Upper lobe of left lung (tissue), 6 donors: ENCODE data around the gene SEZ6L. TPM values are rescaled to one million over a fixed set of nuclear protein-coding genes. Genes with fewer than 3 reads are reported as not detected.

Experiments
- ATAC-seq, 2 donors: fragments of 200-7000 bp; cut with Tn5 transposase; one replicate each; pipeline ENCODE4 v1.9.1; 2022; ENCODE audit warnings: mild to moderate bottlenecking in 2 of 2, moderate library complexity in 2 of 2; ENCODE audit not compliant: low FRiP score in 2 of 2
- DNase-seq, 2 donors: peaks; one replicate each; pipeline ENCODE4 v3.0.0-alpha.2; 2019 to 2020
- H3K27ac ChIP-seq, 4 donors: fragments of 200-600 bp; sonication (generic); one replicate each; pipeline ENCODE4 v1.5.1; 2016 to 2019
- H3K27me3 ChIP-seq, 4 donors: fragments of 200-600 bp; sonication (generic); one replicate each; pipeline ENCODE4 v1.5.1; 2017 to 2019
- H3K36me3 ChIP-seq, 4 donors: fragments of 200-600 bp; sonication (generic); one replicate each; pipeline ENCODE4 v1.5.1; 2016 to 2019
- H3K4me1 ChIP-seq, 4 donors: fragments of 200-600 bp; sonication (generic); one replicate each; pipeline ENCODE4 v1.5.1; 2018 to 2019
- H3K4me3 ChIP-seq, 4 donors: fragments of 200-600 bp; sonication (generic); one replicate each; pipeline ENCODE4 v1.5.1; 2017 to 2019; ENCODE audit warnings: mild to moderate bottlenecking in 2 of 4, moderate library complexity in 1 of 4
- H3K9me3 ChIP-seq, 4 donors: fragments of 200-600 bp; sonication (generic); one replicate each; pipeline ENCODE4 v1.5.1; 2018 to 2019
- EP300 ChIP-seq, 4 donors: sonication (generic); formaldehyde crosslinking; IDR thresholded peaks; one replicate each; pipeline ENCODE4 v1.5.1; 2017; ENCODE audit warnings: antibody characterized with exemption in 4 of 4, control low read depth in 2 of 4
- POLR2A ChIP-seq, 4 donors: fragments of 450-650 bp; IDR thresholded peaks; one replicate each; pipeline ENCODE4 v1.5.1; 2016 to 2017; ENCODE audit warnings: antibody characterized with exemption in 4 of 4, mild to moderate bottlenecking in 2 of 4
- POLR2AphosphoS5 ChIP-seq, 2 donors: sonication (generic); formaldehyde crosslinking; IDR thresholded peaks; one replicate each; pipeline ENCODE4 v1.5.1; 2017; ENCODE audit warnings: antibody characterized with exemption in 2 of 2
- WGBS, 2 donors: methylation state at CpG; one replicate each; pipeline ENCODE4 v1.1.5; 2017 to 2018; 5-methylcytosine and 5-hydroxymethylcytosine counted together
- total RNA-seq, 6 donors: library from RNA; depleted of rRNA in 4 of 6; stranded (reverse); fragments of >200 nt in 4 of 6; gene quantifications; one replicate each; pipeline versions ENCODE4 v1.1.0 to v1.2.1, GENCODE V29; 2016 to 2021
- TF ChIP-seq, protein P1 (sequence below), 6 experiments: fragments of 450-650 bp in 4 of 6; fragments of 200-600 bp in 2 of 6; sonication (generic) in 2 of 6; IDR thresholded peaks; one replicate each; pipeline ENCODE4 v1.5.1; 2016 to 2019; ENCODE audit warnings: antibody characterized with exemption in 6 of 6
- donor health status: DM: no; HTN: no; CAD: no; lungs with moderate emphysema.
- donor health status: DM: no; HTN: yes; CAD: no; lungs with severe emphysema.

SEZ6L gene
- total RNA-seq, 6 donors from 2014 or later = 0.06 to 1.2 (median 0.24) TPM; not detected in 3

DNA sequence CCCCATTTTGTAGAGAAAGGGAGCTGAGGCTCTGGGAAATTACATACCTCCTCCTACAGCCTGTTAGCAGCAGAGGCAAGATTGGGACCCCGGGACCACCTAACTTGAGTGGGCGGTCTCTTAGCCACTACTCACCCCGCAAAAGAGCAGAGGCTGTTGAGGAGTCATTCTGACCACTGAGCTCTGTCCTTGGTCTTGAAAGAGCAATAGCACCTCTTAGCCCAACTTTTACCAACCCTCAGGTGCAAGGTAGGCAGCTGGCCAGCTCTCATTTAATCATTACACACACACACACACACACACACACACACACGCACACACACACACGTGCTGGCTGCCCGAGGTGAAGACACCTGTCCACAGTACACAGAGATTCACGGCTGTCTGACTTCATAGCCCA is 144.0 kb downstream of the SEZ6L start:
- TF ChIP-seq POLR2A (IDR thresholded peaks at IDR 0.05) = no peak
- TF ChIP-seq, protein P1, sequence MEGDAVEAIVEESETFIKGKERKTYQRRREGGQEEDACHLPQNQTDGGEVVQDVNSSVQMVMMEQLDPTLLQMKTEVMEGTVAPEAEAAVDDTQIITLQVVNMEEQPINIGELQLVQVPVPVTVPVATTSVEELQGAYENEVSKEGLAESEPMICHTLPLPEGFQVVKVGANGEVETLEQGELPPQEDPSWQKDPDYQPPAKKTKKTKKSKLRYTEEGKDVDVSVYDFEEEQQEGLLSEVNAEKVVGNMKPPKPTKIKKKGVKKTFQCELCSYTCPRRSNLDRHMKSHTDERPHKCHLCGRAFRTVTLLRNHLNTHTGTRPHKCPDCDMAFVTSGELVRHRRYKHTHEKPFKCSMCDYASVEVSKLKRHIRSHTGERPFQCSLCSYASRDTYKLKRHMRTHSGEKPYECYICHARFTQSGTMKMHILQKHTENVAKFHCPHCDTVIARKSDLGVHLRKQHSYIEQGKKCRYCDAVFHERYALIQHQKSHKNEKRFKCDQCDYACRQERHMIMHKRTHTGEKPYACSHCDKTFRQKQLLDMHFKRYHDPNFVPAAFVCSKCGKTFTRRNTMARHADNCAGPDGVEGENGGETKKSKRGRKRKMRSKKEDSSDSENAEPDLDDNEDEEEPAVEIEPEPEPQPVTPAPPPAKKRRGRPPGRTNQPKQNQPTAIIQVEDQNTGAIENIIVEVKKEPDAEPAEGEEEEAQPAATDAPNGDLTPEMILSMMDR (IDR thresholded peaks at IDR 0.05) = no peak
- no peak for TF ChIP-seq EP300 (IDR thresholded peaks at IDR 0.05)
- TF ChIP-seq POLR2AphosphoS5 (IDR thresholded peaks at IDR 0.05) = no peak
- H3K27me3 ChIP-seq = no peaks in the 10 kb centered on the region
- no peak for ATAC-seq
- H3K4me1 ChIP-seq = no peaks in the 10 kb centered on the region
- no peak overlapping the region for H3K4me3 ChIP-seq
- no peak for DNase-seq
- H3K27ac ChIP-seq = no peak overlapping the region
- no peaks in the 10 kb centered on the region for H3K9me3 ChIP-seq
- no peaks in the 10 kb centered on the region for H3K36me3 ChIP-seq
- 56 to 66% methylated on average over 6 to 7 of the region's 7 CpGs for WGBS, 2 donors

DNA sequence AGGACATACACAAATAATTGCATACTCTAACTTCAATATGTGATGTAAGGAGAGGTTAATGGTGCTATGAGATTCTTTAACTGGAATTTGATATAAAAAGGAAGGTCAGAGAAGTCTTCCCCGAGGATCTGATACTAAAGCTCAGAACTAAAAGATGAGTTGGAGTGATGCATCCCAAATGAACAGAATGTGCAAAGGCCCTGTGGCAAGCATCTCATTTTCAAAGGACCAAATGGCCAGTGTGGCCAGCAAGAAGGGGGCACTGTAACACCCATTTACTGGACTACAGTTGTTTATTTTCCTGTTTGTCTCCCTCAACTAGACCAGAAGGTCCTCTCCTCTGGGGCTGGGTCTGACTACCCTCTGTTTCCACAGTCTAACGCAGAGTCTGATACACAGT is 144.9 kb downstream of the SEZ6L start:
- WGBS, 2 donors = 83 to 88% methylated on average over 2 of the region's 2 CpGs
- H3K27me3 ChIP-seq = no peaks in the 10 kb centered on the region
- TF ChIP-seq POLR2AphosphoS5 (IDR thresholded peaks at IDR 0.05) (no peak), EP300 (IDR thresholded peaks at IDR 0.05) (no peak), POLR2A (IDR thresholded peaks at IDR 0.05) (no peak)
- TF ChIP-seq, protein P1 (IDR thresholded peaks at IDR 0.05) = no peak
- no peak overlapping the region for H3K27ac ChIP-seq
- no peaks in the 10 kb centered on the region for H3K4me1 ChIP-seq
- no peak for DNase-seq
- H3K36me3 ChIP-seq = no peaks in the 10 kb centered on the region
- no peaks in the 10 kb centered on the region for H3K9me3 ChIP-seq
- ATAC-seq = no peak
- H3K4me3 ChIP-seq = no peak overlapping the region

DNA sequence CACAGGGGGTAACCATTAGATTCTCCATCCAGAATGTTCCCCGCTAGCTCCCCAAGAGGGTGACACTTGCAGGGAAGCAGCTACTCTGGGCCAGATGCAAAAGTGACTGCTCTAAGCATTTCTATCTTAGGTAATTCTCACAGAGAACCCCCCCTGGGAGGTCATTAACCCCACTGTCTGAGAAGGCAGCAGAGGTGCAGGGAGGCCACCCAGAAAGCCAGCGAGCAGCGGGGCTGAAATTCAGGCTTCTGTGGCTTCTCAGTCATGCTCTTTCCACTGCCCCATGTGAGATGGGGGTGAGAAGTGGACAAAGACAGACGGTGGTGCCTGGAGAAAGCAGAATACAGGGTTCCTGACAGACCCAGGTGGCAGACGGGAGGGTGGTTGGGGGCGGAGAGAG is 145.4 kb downstream of the SEZ6L start:
- TF ChIP-seq, protein P1 (IDR thresholded peaks at IDR 0.05) = no peak
- TF ChIP-seq EP300 (IDR thresholded peaks at IDR 0.05) (no peak), POLR2AphosphoS5 (IDR thresholded peaks at IDR 0.05) (no peak), POLR2A (IDR thresholded peaks at IDR 0.05) (no peak)
- no peaks in the 10 kb centered on the region for H3K36me3 ChIP-seq
- H3K27ac ChIP-seq = no peak overlapping the region
- DNase-seq (no peak), ATAC-seq (no peak)
- WGBS, 2 donors = 42 to 52% methylated on average over 6 of the region's 6 CpGs
- H3K4me3 ChIP-seq = no peak overlapping the region
- no peaks in the 10 kb centered on the region for H3K27me3 ChIP-seq
- H3K4me1 ChIP-seq = no peaks in the 10 kb centered on the region
- no peaks in the 10 kb centered on the region for H3K9me3 ChIP-seq

DNA sequence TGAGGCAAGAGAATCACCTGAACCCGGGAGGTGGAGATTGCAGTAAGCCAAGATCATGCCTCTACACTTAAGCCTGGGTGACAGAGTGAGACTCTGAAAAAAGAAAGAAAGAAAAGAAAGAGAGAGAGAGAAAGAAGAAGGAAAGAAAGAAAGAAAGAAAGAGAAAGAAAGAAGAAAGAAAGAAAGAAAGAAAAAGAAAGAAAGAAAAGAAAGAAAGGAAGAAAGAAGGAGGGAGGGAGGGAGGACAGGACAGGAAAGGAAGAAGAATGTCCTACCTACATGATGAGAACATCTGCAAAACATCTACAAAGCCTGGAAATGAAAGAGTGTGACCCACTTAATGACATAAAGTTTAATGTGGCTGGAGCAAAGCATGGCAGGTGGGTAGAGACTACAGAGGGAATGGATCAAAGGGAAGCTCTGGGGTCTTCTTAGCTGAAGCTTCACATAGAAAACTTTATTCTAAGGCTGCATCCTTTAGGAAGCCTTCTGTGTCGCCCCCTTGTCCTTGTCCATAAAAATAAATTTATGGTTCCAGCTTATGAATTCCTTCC is 147.5 kb downstream of the SEZ6L start:
- ATAC-seq = no peak
- H3K4me3 ChIP-seq = no peak overlapping the region
- WGBS, 2 donors = 83 to 89% methylated on average over 2 of the region's 2 CpGs
- H3K36me3 ChIP-seq = no peaks in the 10 kb centered on the region
- DNase-seq = no peak
- H3K27me3 ChIP-seq = no peaks in the 10 kb centered on the region
- no peak overlapping the region for H3K27ac ChIP-seq
- H3K9me3 ChIP-seq = no peaks in the 10 kb centered on the region
- no peaks in the 10 kb centered on the region for H3K4me1 ChIP-seq
- TF ChIP-seq, protein P1 (IDR thresholded peaks at IDR 0.05) = no peak
- no peak for TF ChIP-seq EP300 (IDR thresholded peaks at IDR 0.05)
- no peak for TF ChIP-seq POLR2AphosphoS5 (IDR thresholded peaks at IDR 0.05)
- no peak for TF ChIP-seq POLR2A (IDR thresholded peaks at IDR 0.05)

DNA sequence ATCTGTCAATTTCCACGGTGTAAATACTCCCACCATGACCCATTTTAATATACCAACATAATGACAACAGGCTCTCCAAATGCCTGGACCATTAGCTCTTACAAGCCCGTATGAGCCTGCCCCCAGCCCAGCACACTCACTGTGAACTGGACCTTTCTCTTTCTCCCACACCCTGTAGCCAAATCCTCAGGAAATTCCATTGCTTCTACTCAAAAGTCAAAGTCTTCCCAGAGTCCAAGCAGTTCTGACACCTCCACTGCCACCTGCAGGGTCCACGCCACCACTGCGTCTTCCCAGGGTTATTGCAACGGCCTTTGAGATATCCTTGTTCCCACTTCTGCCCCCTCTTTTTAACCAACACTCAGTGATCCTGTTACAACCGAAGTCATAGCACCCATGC is 149.7 kb downstream of the SEZ6L start:
- H3K27ac ChIP-seq = no peak overlapping the region
- no peaks in the 10 kb centered on the region for H3K36me3 ChIP-seq
- H3K4me3 ChIP-seq = no peak overlapping the region
- TF ChIP-seq POLR2A (IDR thresholded peaks at IDR 0.05) (no peak), EP300 (IDR thresholded peaks at IDR 0.05) (no peak), POLR2AphosphoS5 (IDR thresholded peaks at IDR 0.05) (no peak)
- TF ChIP-seq, protein P1 (IDR thresholded peaks at IDR 0.05) = no peak
- H3K4me1 ChIP-seq = no peaks in the 10 kb centered on the region
- 39 to 53% methylated on average over 6 of the region's 6 CpGs for WGBS, 2 donors
- ATAC-seq (no peak), DNase-seq (no peak)
- H3K27me3 ChIP-seq = no peaks in the 10 kb centered on the region
- no peaks in the 10 kb centered on the region for H3K9me3 ChIP-seq
